HG03045 (cell line): Measurements from ENCODE around the gene TPRN.
"Not testable (repeated sequence)": the region's sequence is repeated elsewhere in the genome, so short reads cannot be mapped to it uniquely, and the experiment has no call there.

ENCODE experiments used
- ATAC-seq: cut with Tn5 transposase; IDR thresholded peaks from one replicate; pipeline ENCODE4 v1.9.1; 2021; ENCODE audit warnings: mild to moderate bottlenecking, moderate library complexity; ENCODE audit not compliant: unreplicated experiment

Gene TPRN

GRCh38 chr9:137200311-137201204, at the start of gene TPRN:
TPRN (minus strand) TSS chr9:137200741; CDS start chr9:137200711, 30 bp downstream.
- ATAC-seq, result peak; percentile 83

GRCh38 chr9:137247916-137248175, 47.3 kb upstream of the TPRN start:
- no peak for ATAC-seq

- ATAC-seq, result no peak
These were observed 46.8 kb upstream of the TPRN start for GRCh38 chr9:137247135-137247915.

GRCh38 chr9:137245450-137246421, 45.2 kb upstream of the TPRN start:
- no peak for ATAC-seq

GRCh38 chr9:137244486-137245449, 44.2 kb upstream of the TPRN start:
- ATAC-seq, result no peak

GRCh38 chr9:137243626-137244485, 43.3 kb upstream of the TPRN start:
- no peak for ATAC-seq

- ATAC-seq, result not testable (repeated sequence)
These were observed 42.7 kb upstream of the TPRN start for GRCh38 chr9:137243266-137243625.

- ATAC-seq, result no peak
These were observed 42.0 kb upstream of the TPRN start for GRCh38 chr9:137242269-137243203.

GRCh38 chr9:137241490-137242268, 41.1 kb upstream of the TPRN start:
- ATAC-seq, result peak; percentile 5

- peak; percentile 68 for ATAC-seq
These were observed 40.4 kb upstream of the TPRN start, which contains the start of gene TUBB4B for GRCh38 chr9:137240841-137241489. TUBB4B (plus strand) TSS chr9:137241287; CDS start chr9:137241361, 74 bp downstream.

- peak; percentile 15 for ATAC-seq
These were observed 39.8 kb upstream of the TPRN start for GRCh38 chr9:137240318-137240840.

GRCh38 chr9:137239541-137240200, 39.1 kb upstream of the TPRN start:
- ATAC-seq, result not testable (repeated sequence)

- ATAC-seq, result no peak
These were observed 37.5 kb upstream of the TPRN start for GRCh38 chr9:137237759-137238726.

GRCh38 chr9:137236936-137237421, 36.4 kb upstream of the TPRN start:
- ATAC-seq, result no peak
